Hepatocyte (in vitro differentiated cells): ENCODE measurements around the gene IP6K1. TPM values are rescaled to one million over a fixed set of nuclear protein-coding genes. Genes with fewer than 3 reads are reported as not detected.

ENCODE experiments used
- DNase-seq: peaks from one replicate; pipeline ENCODE4 v3.0.0-alpha.2; 2016; ENCODE audit warnings: low spot score
- H2AFZ ChIP-seq: fragments of 200-600 bp; sonication (generic); 2 replicates; pipeline ENCODE4 v1.6.0; 2016; ENCODE audit warnings: antibody characterized with exemption, mild to moderate bottlenecking
- H3K27ac ChIP-seq: fragments of 200-600 bp; sonication (generic); 2 replicates; pipeline ENCODE4 v1.5.1; 2016; ENCODE audit warnings: mild to moderate bottlenecking
- H3K27me3 ChIP-seq: fragments of 200-600 bp; sonication (generic); 2 replicates; pipeline ENCODE4 v1.6.1; 2016
- H3K36me3 ChIP-seq: fragments of 200-600 bp; sonication (generic); replicated peaks from 2 replicates; pipeline ENCODE4 v1.5.1; 2016; ENCODE audit warnings: low read depth; ENCODE audit not compliant: insufficient read depth
- H3K4me1 ChIP-seq: fragments of 200-600 bp; sonication (generic); 2 replicates; pipeline ENCODE4 v1.5.1; 2016; ENCODE audit warnings: mild to moderate bottlenecking, moderate library complexity; ENCODE audit not compliant: insufficient read depth
- H3K4me2 ChIP-seq: fragments of 200-600 bp; sonication (generic); 2 replicates; pipeline ENCODE4 v1.6.0; 2016
- H3K4me3 ChIP-seq: fragments of 200-600 bp; sonication (generic); 2 replicates; pipeline ENCODE4 v1.5.1; 2016; ENCODE audit warnings: mild to moderate bottlenecking
- H3K79me2 ChIP-seq: fragments of 200-600 bp; sonication (generic); 2 replicates; pipeline ENCODE4 v1.6.0; 2017; ENCODE audit warnings: mild to moderate bottlenecking
- H3K9me2 ChIP-seq: fragments of 200-600 bp; sonication (generic); replicated peaks from 2 replicates; pipeline ENCODE4 v1.6.0; 2017; ENCODE audit warnings: mild to moderate bottlenecking; ENCODE audit not compliant: insufficient read depth
- H3K9me3 ChIP-seq: fragments of 200-600 bp; sonication (generic); 2 replicates; pipeline ENCODE4 v1.5.1; 2016; ENCODE audit warnings: low read depth, mild to moderate bottlenecking
- H4K20me1 ChIP-seq: fragments of 200-600 bp; sonication (generic); 2 replicates; pipeline ENCODE4 v1.6.0; 2016; ENCODE audit warnings: mild to moderate bottlenecking; ENCODE audit not compliant: insufficient read depth, poor library complexity, severe bottlenecking
- CTCF ChIP-seq: fragments of 200-600 bp; sonication (generic); IDR thresholded peaks from 2 replicates; pipeline ENCODE4 v1.5.1; 2016; ENCODE audit warnings: antibody characterized with exemption, mild to moderate bottlenecking; ENCODE audit not compliant: poor library complexity
- EZH2 ChIP-seq: fragments of 200-600 bp; sonication (generic); IDR thresholded peaks from 2 replicates; pipeline ENCODE4 v1.6.1; 2016; ENCODE audit warnings: antibody characterized with exemption, mild to moderate bottlenecking, borderline replicate concordance
- EZH2phosphoT487 ChIP-seq: fragments of 200-600 bp; sonication (generic); IDR thresholded peaks from one replicate; pipeline ENCODE4 v1.6.1; 2018; ENCODE audit warnings: antibody characterized with exemption, mild to moderate bottlenecking, low read depth, moderate library complexity; ENCODE audit not compliant: unreplicated experiment, severe bottlenecking
- WGBS: methylation state at CpG from one replicate; pipeline ENCODE4 v1.1.6; 2016; ENCODE audit warnings: low lambda C conversion rate; ENCODE audit errors: missing lambda C conversion rate; 5-methylcytosine and 5-hydroxymethylcytosine counted together
- polyA plus RNA-seq: library from polyadenylated mRNA; unstranded; fragments of >200 nt; fragmentation: Nextera tagmentation; extraction: Ambion mirVana; gene quantifications from 2 replicates; pipeline ENCODE4 v1.2.1, GENCODE V29; 2016
- total RNA-seq: library from RNA; depleted of rRNA; stranded (reverse); fragments of >200 nt; gene quantifications from 2 replicates; pipeline ENCODE4 v1.2.3, GENCODE V29; 2014

Gene IP6K1
- total and polyA plus RNA-seq, 2 experiments from 2014 or later = 21.6 to 32.6 TPM

- Histone ChIP-seq H2AFZ (no peak overlapping the region), H3K9me3 (no peaks in the 10 kb centered on the region), H3K27me3 (no peaks in the 10 kb centered on the region), H3K4me2 (no peak overlapping the region), H3K4me1 (no peaks in the 10 kb centered on the region), H4K20me1 (no peaks in the 10 kb centered on the region), H3K4me3 (no peak overlapping the region), H3K27ac (no peak overlapping the region), H3K9me2 (no peaks in the 10 kb centered on the region), H3K79me2 (no peaks in the 10 kb centered on the region), H3K36me3 (no peaks in the 10 kb centered on the region)
- no peak for TF ChIP-seq EZH2phosphoT487
- TF ChIP-seq CTCF = no peak
- TF ChIP-seq EZH2 = no peak
- 96% methylated on average over 8 of the region's 8 CpGs for WGBS
- no peak for DNase-seq
Observed at GRCh38 chr3:49709852-49710251, 76.5 kb downstream of the IP6K1 start.

GRCh38 chr3:49707113-49707480 is 79.2 kb downstream of the IP6K1 start:
- H3K79me2 ChIP-seq = no peaks in the 10 kb centered on the region
- 85% methylated on average over 4 of the region's 4 CpGs for WGBS
- H4K20me1 ChIP-seq = no peaks in the 10 kb centered on the region
- H3K4me1 ChIP-seq = no peaks in the 10 kb centered on the region
- H3K36me3 ChIP-seq = no peaks in the 10 kb centered on the region
- H3K4me3 ChIP-seq = no peak overlapping the region
- TF ChIP-seq EZH2phosphoT487 (no peak), EZH2 (no peak), CTCF (no peak)
- H3K9me2 ChIP-seq = no peaks in the 10 kb centered on the region
- DNase-seq = no peak
- H2AFZ ChIP-seq = no peak overlapping the region
- no peak overlapping the region for H3K27ac ChIP-seq
- H3K27me3 ChIP-seq = no peaks in the 10 kb centered on the region
- H3K4me2 ChIP-seq = no peak overlapping the region
- no peaks in the 10 kb centered on the region for H3K9me3 ChIP-seq

GRCh38 chr3:49706456-49707112 is 79.8 kb downstream of the IP6K1 start:
- 97% methylated on average over 9 of the region's 9 CpGs for WGBS
- H3K27me3 ChIP-seq = no peaks in the 10 kb centered on the region
- no peaks in the 10 kb centered on the region for H3K9me2 ChIP-seq
- H3K4me1 ChIP-seq = no peaks in the 10 kb centered on the region
- TF ChIP-seq EZH2phosphoT487 = no peak
- TF ChIP-seq EZH2 = no peak
- TF ChIP-seq CTCF = no peak
- no peak overlapping the region for H3K4me2 ChIP-seq
- H3K9me3 ChIP-seq = no peaks in the 10 kb centered on the region
- no peaks in the 10 kb centered on the region for H3K36me3 ChIP-seq
- H4K20me1 ChIP-seq = no peaks in the 10 kb centered on the region
- no peak overlapping the region for H2AFZ ChIP-seq
- no peak for DNase-seq
- no peak overlapping the region for H3K4me3 ChIP-seq
- no peaks in the 10 kb centered on the region for H3K79me2 ChIP-seq
- H3K27ac ChIP-seq = no peak overlapping the region
